Bronchus fibroblast of lung (primary cell): Measurements from ENCODE around the gene KRTAP19-2. TPM values are rescaled to one million over a fixed set of nuclear protein-coding genes. Genes with fewer than 3 reads are reported as not detected.

Experiments
- total RNA-seq: library from RNA; depleted of rRNA; stranded (reverse); fragments of >200 nt; gene quantifications from 2 replicates; pipeline ENCODE4 v1.2.3, GENCODE V29; 2015

Gene KRTAP19-2
- total RNA-seq: not detected in 2 replicates

DNA sequence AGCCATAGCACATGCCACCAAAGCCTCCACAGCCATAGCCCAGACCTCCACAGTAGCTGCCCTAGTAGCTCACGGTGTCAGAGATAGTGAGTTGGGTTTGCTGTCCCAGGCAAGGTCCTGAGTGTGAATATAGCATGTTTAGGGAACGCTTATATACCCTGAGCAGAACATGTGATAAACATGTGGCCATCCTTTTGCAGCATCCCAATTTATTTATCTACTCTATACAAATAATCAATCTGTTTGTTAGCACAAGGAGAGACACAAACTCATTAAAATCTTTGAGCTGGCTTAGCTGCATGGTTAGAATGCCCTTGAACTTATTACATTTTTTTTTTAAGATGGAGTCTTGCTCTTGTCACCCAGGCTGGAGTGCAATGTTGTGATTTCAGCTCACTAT, at the start of gene KRTAP19-2:
Gene KRTAP19-2 (minus strand): TSS at position 101 of the 400 bp plus-strand sequence. CDS start 88 bp downstream, at position 13.

GRCh38 chr21:30502041-30502440, 14.8 kb upstream of the KRTAP19-2 start, which contains the start of gene KRTAP19-5:
Gene KRTAP19-5, minus strand, starts transcription at chr21:30502141. Its CDS starts 51 bp downstream, at chr21:30502090.

GRCh38 chr21:30497065-30497464, 9.8 kb upstream of the KRTAP19-2 start, which contains the start of gene KRTAP19-4:
Gene KRTAP19-4, minus strand, starts transcription at chr21:30497165. Its CDS starts 55 bp downstream, at chr21:30497110.

DNA sequence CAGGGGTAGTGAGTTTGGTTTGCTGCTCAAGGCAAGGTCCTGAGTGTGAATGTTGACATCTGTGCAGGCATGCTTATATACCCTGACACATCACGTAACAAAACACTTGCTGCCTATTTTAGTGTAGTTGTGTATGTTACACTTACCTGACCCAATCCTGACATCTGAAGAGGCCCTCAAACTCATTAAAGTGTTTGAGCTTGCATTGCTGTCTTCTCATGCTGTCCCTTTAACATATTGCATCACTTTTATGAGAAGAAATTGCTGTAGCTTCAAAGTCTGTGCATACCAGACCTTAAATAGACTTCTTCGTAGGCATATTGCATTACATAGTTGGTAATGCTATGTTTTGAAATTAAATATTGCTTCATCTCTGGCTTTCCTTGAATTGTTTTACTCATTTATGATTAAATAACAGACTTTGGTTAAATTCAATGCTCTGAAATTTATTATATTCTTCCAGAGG, 4.8 kb upstream of the KRTAP19-2 start, which contains the start of gene KRTAP19-3:
Gene KRTAP19-3 (minus strand): TSS at position 51 of the 466 bp plus-strand sequence. CDS start 56 bp downstream, outside the sequence.

DNA sequence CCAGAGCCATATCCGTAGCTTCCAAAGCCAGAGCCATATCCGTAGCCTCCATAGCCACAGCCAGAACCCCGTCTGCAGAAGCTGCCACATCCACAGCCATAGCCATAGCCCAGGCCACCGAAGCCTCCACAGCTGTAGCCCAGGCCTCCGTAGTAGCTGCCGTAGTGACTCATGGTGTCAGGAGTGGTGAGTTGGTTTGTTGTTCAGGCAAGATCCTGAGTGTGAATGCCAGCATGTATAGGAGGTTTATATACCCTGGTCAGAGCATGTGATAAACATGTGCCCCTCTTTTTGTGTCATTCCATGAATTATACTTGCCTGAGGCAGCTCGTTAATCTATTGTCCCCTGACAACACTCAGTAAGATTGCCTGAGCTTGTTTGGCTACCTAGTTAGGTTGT, 7.1 kb downstream of the KRTAP19-2 start, which contains the start of gene KRTAP19-1:
Gene KRTAP19-1 (minus strand): TSS at position 223 of the 400 bp plus-strand sequence. CDS start 50 bp downstream, at position 173.

DNA sequence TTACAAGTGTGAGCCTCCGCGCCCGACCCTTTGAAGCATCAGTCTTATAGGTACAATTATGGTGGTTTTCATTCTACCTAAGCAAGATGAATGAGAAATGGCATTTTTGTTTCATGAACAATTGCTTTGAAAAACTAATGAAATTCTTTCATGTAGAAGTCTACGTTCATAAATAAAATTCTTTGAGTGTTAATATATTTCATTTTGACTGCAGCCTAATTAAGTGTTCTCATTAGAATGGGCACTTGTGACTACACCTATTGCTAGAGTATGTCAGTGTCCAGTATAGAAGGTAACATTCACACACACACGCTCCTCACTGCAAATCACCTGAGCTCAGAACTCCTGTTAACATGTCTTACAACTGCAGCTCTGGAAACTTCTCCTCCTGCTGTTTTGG, 47.3 kb downstream of the KRTAP19-2 start, which contains the start of gene KRTAP15-1:
Gene KRTAP15-1 (plus strand): TSS at position 301 of the 400 bp plus-strand sequence. CDS start 53 bp downstream, at position 354.

Other genes starting within 250 kb of the KRTAP19-2 start
- gene KRTAP24-1, start 204.5 kb downstream of the KRTAP19-2 start, total RNA-seq: not detected in 2 replicates
- gene KRTAP25-1, start 197.9 kb downstream of the KRTAP19-2 start, total RNA-seq: not detected in 2 replicates
- not detected in 2 replicates for gene KRTAP26-1, start 167.1 kb downstream of the KRTAP19-2 start, total RNA-seq
- not detected in 2 replicates for gene KRTAP27-1, start 149.7 kb downstream of the KRTAP19-2 start, total RNA-seq
- gene KRTAP23-1, start 138.8 kb downstream of the KRTAP19-2 start, total RNA-seq: not detected in 2 replicates
- not detected in 2 replicates for gene KRTAP13-2, start 115.2 kb downstream of the KRTAP19-2 start, total RNA-seq
- not detected in 2 replicates for gene KRTAP13-1, start 91.4 kb downstream of the KRTAP19-2 start, total RNA-seq
- not detected in 2 replicates for gene KRTAP13-3, start 61.5 kb downstream of the KRTAP19-2 start, total RNA-seq
- gene KRTAP13-4, start 57.2 kb downstream of the KRTAP19-2 start, total RNA-seq: not detected in 2 replicates
- gene KRTAP15-1, start 47.2 kb downstream of the KRTAP19-2 start, total RNA-seq: not detected in 2 replicates
- not detected in 2 replicates for gene KRTAP19-1, start 7.1 kb downstream of the KRTAP19-2 start, total RNA-seq
- not detected in 2 replicates for gene KRTAP19-3, start 4.6 kb upstream of the KRTAP19-2 start, total RNA-seq
- not detected in 2 replicates for gene KRTAP19-4, start 9.7 kb upstream of the KRTAP19-2 start, total RNA-seq
- not detected in 2 replicates for gene KRTAP19-5, start 14.7 kb upstream of the KRTAP19-2 start, total RNA-seq
- gene KRTAP19-6, start 54.4 kb upstream of the KRTAP19-2 start, total RNA-seq: not detected in 2 replicates
- not detected in 2 replicates for gene KRTAP19-7, start 73.9 kb upstream of the KRTAP19-2 start, total RNA-seq
- gene KRTAP22-2, start 103.0 kb upstream of the KRTAP19-2 start, total RNA-seq: not detected in 2 replicates
- gene KRTAP6-3, start 105.0 kb upstream of the KRTAP19-2 start, total RNA-seq: not detected in 2 replicates
- not detected in 2 replicates for gene KRTAP6-2, start 111.5 kb upstream of the KRTAP19-2 start, total RNA-seq
- not detected in 2 replicates for gene KRTAP22-1, start 113.7 kb upstream of the KRTAP19-2 start, total RNA-seq
- gene KRTAP6-1, start 126.5 kb upstream of the KRTAP19-2 start, total RNA-seq: not detected in 2 replicates
- not detected in 2 replicates for gene KRTAP20-1, start 129.0 kb upstream of the KRTAP19-2 start, total RNA-seq
- gene KRTAP20-4, start 133.2 kb upstream of the KRTAP19-2 start, total RNA-seq: not detected in 2 replicates
- gene KRTAP20-2, start 147.8 kb upstream of the KRTAP19-2 start, total RNA-seq: not detected in 2 replicates
- gene KRTAP20-3, start 155.4 kb upstream of the KRTAP19-2 start, total RNA-seq: not detected in 2 replicates
- not detected in 2 replicates for gene KRTAP21-3, start 231.3 kb upstream of the KRTAP19-2 start, total RNA-seq